HG03196 (cell line): Measurements from ENCODE around the gene ANKRD30BL.
"Not testable (repeated sequence)": the region's sequence is repeated elsewhere in the genome, so short reads cannot be mapped to it uniquely, and the experiment has no call there.

Source experiments
- ATAC-seq: cut with Tn5 transposase; IDR thresholded peaks from one replicate; pipeline ENCODE4 v1.9.1; 2021; ENCODE audit not compliant: unreplicated experiment

Gene ANKRD30BL

GRCh38 chr2:132161161-132162124 lies at the start of gene ANKRD30BL:
Gene ANKRD30BL (minus strand): TSS chr2:132161952. CDS start chr2:132161705, 247 bp downstream.
- not testable (repeated sequence) for ATAC-seq

- ATAC-seq, result not testable (repeated sequence)
These were observed 41.1 kb upstream of the ANKRD30BL start for GRCh38 chr2:132202866-132203265.

DNA sequence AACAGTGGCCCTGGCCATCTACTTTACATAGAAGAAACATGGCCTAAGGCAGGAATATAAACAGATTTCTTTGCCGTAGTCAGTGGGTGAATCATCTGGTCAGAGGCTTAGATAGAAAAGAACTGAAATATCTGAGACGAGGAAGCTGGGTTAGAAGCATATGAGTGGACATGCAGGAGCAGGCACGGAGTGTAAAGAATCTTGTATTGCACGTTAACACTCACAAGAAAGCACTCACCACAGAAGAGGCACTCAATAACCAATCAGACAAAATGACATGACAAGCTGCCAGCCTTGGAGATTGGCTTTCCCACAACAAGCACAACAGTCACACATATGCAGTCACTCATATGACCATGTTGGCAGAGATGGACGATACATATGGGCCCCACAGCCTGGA lies 31.1 kb upstream of the ANKRD30BL start:
- ATAC-seq, result not testable (repeated sequence)

- not testable (repeated sequence) for ATAC-seq
These were observed 5.3 kb upstream of the ANKRD30BL start for GRCh38 chr2:132167100-132167499.

DNA sequence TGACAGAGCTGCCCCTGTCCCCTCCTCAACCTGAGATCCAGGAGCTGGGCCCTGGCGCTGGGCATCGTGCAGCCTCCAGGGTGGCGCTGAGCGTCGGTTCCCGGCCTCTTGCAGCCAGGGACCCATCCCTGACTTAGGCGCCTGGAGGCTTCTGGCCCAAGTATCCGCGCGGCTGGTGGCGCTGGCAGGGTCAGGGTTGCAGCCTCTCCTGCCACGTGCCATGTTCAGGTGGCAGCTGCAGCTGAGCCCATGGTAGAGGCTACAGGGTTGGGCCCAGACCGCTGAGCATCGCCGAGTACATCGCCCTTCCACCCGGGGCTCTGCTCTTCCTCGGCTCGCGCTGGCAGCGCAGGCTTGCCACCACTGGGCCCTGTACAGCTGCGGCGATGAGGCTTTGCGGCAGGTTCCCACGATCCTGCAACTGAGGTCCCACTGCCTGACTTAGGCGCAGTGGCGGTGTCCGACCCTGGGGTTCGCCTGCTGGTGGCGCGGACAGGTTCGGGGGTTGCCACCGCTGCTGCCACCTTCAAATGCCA lies 441 bp upstream of the ANKRD30BL start:
- ATAC-seq, result not testable (repeated sequence)

- not testable (repeated sequence) for ATAC-seq
These were observed 15.0 kb downstream of the ANKRD30BL start for GRCh38 chr2:132146774-132147173.
